ENCODE data around the gene VGF. TPM values are rescaled to one million over a fixed set of nuclear protein-coding genes. Genes with fewer than 3 reads are reported as not detected.

The VGF gene
- total and polyA plus RNA-seq, 2 donors (not counting 3 experiments of a cell fraction or from before 2014, with no cell fraction given), result 0.03 TPM; not detected in 1

DNA sequence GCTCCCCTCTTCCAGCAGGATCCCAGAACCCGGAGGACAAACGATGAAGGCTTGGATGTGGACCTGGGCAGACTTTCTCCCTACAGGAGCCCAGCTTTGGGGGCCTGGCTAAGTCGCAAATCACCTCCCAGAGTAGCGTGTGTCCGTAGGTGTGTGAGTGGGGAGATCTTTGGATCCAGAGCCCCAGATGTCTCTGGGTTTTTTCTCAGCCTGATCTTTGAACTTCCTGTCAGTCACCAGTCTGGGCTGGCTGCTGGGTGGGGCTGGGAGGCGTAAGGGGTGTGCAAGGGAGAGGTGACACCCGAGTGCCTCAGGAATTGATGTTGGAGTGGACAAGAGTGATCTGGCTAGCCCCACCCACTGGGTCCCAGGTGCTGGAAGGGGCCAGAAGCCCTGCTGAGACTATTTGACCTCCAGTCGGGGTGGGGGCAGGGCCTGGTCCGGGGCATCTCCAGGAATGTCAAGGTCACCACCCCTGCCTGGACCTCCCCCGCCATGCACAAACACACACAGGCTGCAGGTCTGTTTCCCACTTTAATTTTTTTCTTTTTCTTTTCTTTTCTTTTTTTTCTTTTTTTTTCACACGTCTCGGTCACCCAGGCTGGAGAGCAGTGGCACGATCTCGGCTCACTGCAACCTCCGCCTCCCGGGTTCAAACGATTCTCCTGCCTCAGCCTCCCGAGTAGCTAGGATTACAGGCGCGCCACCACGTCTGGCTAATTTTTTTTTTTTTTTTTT is 35.7 kb upstream of the VGF start, which contains the start of gene MOGAT3:
MOGAT3 (minus strand) TSS at position 175 of the 738 bp plus-strand sequence. CDS start 182 bp downstream, outside the sequence.
- DNase-seq (ENCODE audit: low read depth, low spot score) (no peak), FAIRE-seq (no peak)
- H3K9ac ChIP-seq (replicated peaks; ENCODE audit: extremely low read depth, insufficient read depth, low read length), result no peak within 1 kb of the TSS
- H3K27me3 ChIP-seq (ENCODE audit: control insufficient read depth in 2 of 2, insufficient read depth in 2 of 2, low read length in 2 of 2), result peaks cover 28 to 29% of the 10 kb centered on the region in 2 experiments
- H3K27ac ChIP-seq (ENCODE audit: insufficient read depth, low read depth, low read length), result no peak within 1 kb of the TSS
- no peaks in the 10 kb centered on the region for H3K9me3 ChIP-seq (replicated peaks; ENCODE audit: control insufficient read depth, insufficient read depth, low read length)
- dilution Hi-C loops (cut with MboI; ENCODE audit: extremely low pct_ligation_motif_present, low sequenced_read_pairs), result no loop called here
- no peaks in the 10 kb centered on the region for H3K79me2 ChIP-seq (ENCODE audit: control insufficient read depth, insufficient read depth, low read length)
- H2AFZ ChIP-seq (ENCODE audit: low read depth, low read length), result no peak within 1 kb of the TSS
- H4K20me1 ChIP-seq (replicated peaks; ENCODE audit: control insufficient read depth, extremely low read depth, insufficient read depth, low read length), result no peaks in the 10 kb centered on the region
- H3K4me1 ChIP-seq (ENCODE audit: control insufficient read depth, extremely low read depth, insufficient read depth, low read length), result peaks cover 5% of the 10 kb centered on the region
- no peaks in the 10 kb centered on the region for H3K9me1 ChIP-seq (replicated peaks; ENCODE audit: control insufficient read depth, extremely low read depth, insufficient read depth, low read length)
- TF ChIP-seq MYC (IDR thresholded peaks at IDR 0.05; ENCODE audit: low read depth, low read length), result no peak
- TF ChIP-seq POLR2AphosphoS5 (IDR thresholded peaks at IDR 0.05; ENCODE audit: insufficient read depth, low read depth, low read length), result no peak
- TF ChIP-seq, protein P1, sequence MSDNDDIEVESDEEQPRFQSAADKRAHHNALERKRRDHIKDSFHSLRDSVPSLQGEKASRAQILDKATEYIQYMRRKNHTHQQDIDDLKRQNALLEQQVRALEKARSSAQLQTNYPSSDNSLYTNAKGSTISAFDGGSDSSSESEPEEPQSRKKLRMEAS (IDR thresholded peaks at IDR 0.05; ENCODE audit: insufficient read depth, insufficient read length), result no peak
- TF ChIP-seq FOS (IDR thresholded peaks at IDR 0.05; ENCODE audit: borderline replicate concordance, insufficient read depth, low read length), result no peak
- TF ChIP-seq GATA2 (IDR thresholded peaks at IDR 0.05; ENCODE audit: insufficient read depth, insufficient read length, low read depth, low read length), result no peak
- TF ChIP-seq EZH2 (IDR thresholded peaks at IDR 0.05; ENCODE audit: borderline replicate concordance, low read depth, low read length, severe bottlenecking), result no peak
- TF ChIP-seq, protein P2, sequence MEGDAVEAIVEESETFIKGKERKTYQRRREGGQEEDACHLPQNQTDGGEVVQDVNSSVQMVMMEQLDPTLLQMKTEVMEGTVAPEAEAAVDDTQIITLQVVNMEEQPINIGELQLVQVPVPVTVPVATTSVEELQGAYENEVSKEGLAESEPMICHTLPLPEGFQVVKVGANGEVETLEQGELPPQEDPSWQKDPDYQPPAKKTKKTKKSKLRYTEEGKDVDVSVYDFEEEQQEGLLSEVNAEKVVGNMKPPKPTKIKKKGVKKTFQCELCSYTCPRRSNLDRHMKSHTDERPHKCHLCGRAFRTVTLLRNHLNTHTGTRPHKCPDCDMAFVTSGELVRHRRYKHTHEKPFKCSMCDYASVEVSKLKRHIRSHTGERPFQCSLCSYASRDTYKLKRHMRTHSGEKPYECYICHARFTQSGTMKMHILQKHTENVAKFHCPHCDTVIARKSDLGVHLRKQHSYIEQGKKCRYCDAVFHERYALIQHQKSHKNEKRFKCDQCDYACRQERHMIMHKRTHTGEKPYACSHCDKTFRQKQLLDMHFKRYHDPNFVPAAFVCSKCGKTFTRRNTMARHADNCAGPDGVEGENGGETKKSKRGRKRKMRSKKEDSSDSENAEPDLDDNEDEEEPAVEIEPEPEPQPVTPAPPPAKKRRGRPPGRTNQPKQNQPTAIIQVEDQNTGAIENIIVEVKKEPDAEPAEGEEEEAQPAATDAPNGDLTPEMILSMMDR (IDR thresholded peaks at IDR 0.05; ENCODE audit: extremely low read depth in 1 of 2, insufficient read depth in 1 of 2, low read depth in 1 of 2, low read length in 2 of 2), result no peak
- no peak for TF ChIP-seq POLR2A (IDR thresholded peaks at IDR 0.05; ENCODE audit: low read depth, low read length)
- TF ChIP-seq JUN (IDR thresholded peaks at IDR 0.05; ENCODE audit: borderline replicate concordance, insufficient read depth, insufficient read length, low read depth), result no peak
- ChIA-PET CTCF (interaction anchor here (1.1 to 5.2 kb wide), 4 partner anchors 8 to 82 kb away, joined by 4 to 38 read pairs (median 7); no protein-coding TSS in a partner anchor), POLR2A (interaction anchor here (0.6 kb wide), 1 partner anchor 29 kb away, joined by 5 read pairs; no protein-coding TSS in a partner anchor)
- intact Hi-C loops (cut with micrococcal nuclease), result no loop called here
- BruUV-seq (replicated peaks), result no TSS peak
- peaks cover 0 to 2% of the 10 kb centered on the region in 2 experiments for H3K36me3 ChIP-seq (ENCODE audit: control insufficient read depth in 2 of 2, extremely low read depth in 1 of 2, insufficient read depth in 2 of 2, low read length in 2 of 2)
- no peak within 1 kb of the TSS for H3K4me2 ChIP-seq (ENCODE audit: insufficient read depth, low read length)
- H3K4me3 ChIP-seq (replicated peaks in 1 of 3; ENCODE audit: insufficient read depth in 1 of 3, low read depth in 1 of 3, low read length in 3 of 3), result no peak within 1 kb of the TSS

Data from endothelial cell of umbilical vein (primary cell).